NCI-H2227 treated with DMSO at 0.1 percent for 48 hours (cell line): ENCODE measurements around the gene TRIM65.
"Not testable (repeated sequence)": the region's sequence is repeated elsewhere in the genome, so short reads cannot be mapped to it uniquely, and the experiment has no call there.

Source experiments
- DNase-seq: peaks from one replicate; lab custom pipeline; 2025; lab: John Stamatoyannopoulos, UW

TRIM65 gene

GRCh38 chr17:75851693-75851991 lies 45.1 kb downstream of the TRIM65 start:
- not testable (repeated sequence) for DNase-seq

GRCh38 chr17:75850928-75851692 lies 45.6 kb downstream of the TRIM65 start:
- DNase-seq = no peak

GRCh38 chr17:75849724-75850123 lies 47.0 kb downstream of the TRIM65 start:
- DNase-seq = no peak

- no peak for DNase-seq
These were observed 47.5 kb downstream of the TRIM65 start for GRCh38 chr17:75849279-75849646.

- DNase-seq = peak; percentile 57
These were observed 48.0 kb downstream of the TRIM65 start for GRCh38 chr17:75848523-75849278.

- no peak for DNase-seq
These were observed 48.9 kb downstream of the TRIM65 start for GRCh38 chr17:75847614-75848522.

GRCh38 chr17:75846692-75847613 lies 49.8 kb downstream of the TRIM65 start:
- no peak for DNase-seq

GRCh38 chr17:75845933-75846691 lies 50.6 kb downstream of the TRIM65 start:
- no peak for DNase-seq

- DNase-seq = no peak
These were observed 51.6 kb downstream of the TRIM65 start for GRCh38 chr17:75845058-75845711.

GRCh38 chr17:75844530-75845057 lies 52.2 kb downstream of the TRIM65 start:
- DNase-seq = no peak

GRCh38 chr17:75843577-75844529 lies 52.9 kb downstream of the TRIM65 start, which contains the start of gene UNC13D:
TSS of gene UNC13D (minus strand) at chr17:75844404. CDS start at chr17:75844337, 67 bp downstream.
- DNase-seq = no peak

GRCh38 chr17:75842963-75843576 lies 53.7 kb downstream of the TRIM65 start:
- no peak for DNase-seq

- no peak for DNase-seq
These were observed 54.3 kb downstream of the TRIM65 start for GRCh38 chr17:75842411-75842810.

GRCh38 chr17:75840799-75841164 lies 56.0 kb downstream of the TRIM65 start:
- DNase-seq = no peak

GRCh38 chr17:75839942-75840798 lies 56.6 kb downstream of the TRIM65 start:
- DNase-seq = no peak
